HG02759 (cell line): ENCODE data around the gene ARL8A.
"Not testable (repeated sequence)": the region's sequence is repeated elsewhere in the genome, so short reads cannot be mapped to it uniquely, and the experiment has no call there.

Source experiments
- ATAC-seq: cut with Tn5 transposase; IDR thresholded peaks from one replicate; pipeline ENCODE4 v1.9.1; 2021; ENCODE audit warnings: mild to moderate bottlenecking, moderate library complexity; ENCODE audit not compliant: unreplicated experiment

Gene ARL8A

GRCh38 chr1:202143011-202143767, 1.3 kb downstream of the ARL8A start:
- peak; percentile 21 for ATAC-seq

- not testable (repeated sequence) for ATAC-seq
Measured at GRCh38 chr1:202141468-202141867, 3.1 kb downstream of the ARL8A start.

GRCh38 chr1:202140833-202141232, 3.7 kb downstream of the ARL8A start:
- no peak for ATAC-seq

GRCh38 chr1:202135221-202135721, 9.3 kb downstream of the ARL8A start:
- ATAC-seq: peak; percentile 72

- ATAC-seq: no peak
Measured at GRCh38 chr1:202134645-202135172, 9.8 kb downstream of the ARL8A start.

- ATAC-seq: no peak
Measured at GRCh38 chr1:202133989-202134388, 10.5 kb downstream of the ARL8A start.

GRCh38 chr1:202133496-202133895, 11.0 kb downstream of the ARL8A start:
- no peak for ATAC-seq

GRCh38 chr1:202133001-202133400, 11.5 kb downstream of the ARL8A start:
- ATAC-seq: no peak

- no peak for ATAC-seq
Measured at GRCh38 chr1:202131956-202132821, 12.3 kb downstream of the ARL8A start.

GRCh38 chr1:202130816-202131522, 13.6 kb downstream of the ARL8A start:
- no peak for ATAC-seq

- ATAC-seq: no peak
Measured at GRCh38 chr1:202130297-202130721, 14.2 kb downstream of the ARL8A start.

- ATAC-seq: no peak
Measured at GRCh38 chr1:202129453-202130296, 14.9 kb downstream of the ARL8A start.

GRCh38 chr1:202127836-202128622, 16.5 kb downstream of the ARL8A start:
- no peak for ATAC-seq

GRCh38 chr1:202127061-202127460, 17.5 kb downstream of the ARL8A start:
- ATAC-seq: no peak

- ATAC-seq: no peak
Measured at GRCh38 chr1:202126426-202126825, 18.1 kb downstream of the ARL8A start.

- no peak for ATAC-seq
Measured at GRCh38 chr1:202125611-202126010, 18.9 kb downstream of the ARL8A start.

- no peak for ATAC-seq
Measured at GRCh38 chr1:202124142-202124541, 20.4 kb downstream of the ARL8A start.

- no peak for ATAC-seq
Measured at GRCh38 chr1:202123336-202123813, 21.2 kb downstream of the ARL8A start.
